Measurements from ENCODE around the gene XPO6. TPM values are rescaled to one million over a fixed set of nuclear protein-coding genes. Genes with fewer than 3 reads are reported as not detected.

XPO6 gene
- total and polyA plus RNA-seq, 2 of the 13 experiments (the other 11 are each of a cell fraction or from before 2014, with no cell fraction given) = 109 to 129 TPM

DNA sequence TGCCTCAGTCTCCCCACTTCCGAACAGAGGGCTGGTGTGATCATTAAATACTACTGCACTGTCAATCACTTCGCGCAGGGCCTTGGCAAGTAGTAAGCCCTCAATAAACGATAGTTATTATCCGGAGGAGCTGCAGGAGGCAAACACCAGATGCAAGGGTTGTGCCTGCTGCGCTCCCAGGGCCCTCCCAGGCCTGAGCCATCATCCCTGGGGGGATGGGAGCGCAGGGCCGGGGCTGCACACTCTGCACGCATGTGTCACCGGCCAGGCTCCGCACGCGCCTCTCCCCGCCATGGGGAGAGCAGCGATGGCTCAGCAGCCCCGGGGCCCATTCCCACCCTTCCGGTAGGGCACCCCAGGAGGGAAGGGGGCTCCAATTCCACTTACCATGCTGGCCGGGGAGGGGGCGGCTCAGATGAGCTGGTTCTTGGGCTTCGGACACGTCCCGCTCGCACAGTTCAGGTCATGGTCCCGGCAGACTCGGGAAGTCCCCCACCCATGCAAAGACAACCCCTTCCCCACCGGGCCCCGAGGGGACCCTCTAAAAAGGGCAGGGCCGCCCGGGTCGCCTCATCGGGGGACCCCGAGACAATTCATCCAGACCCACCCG, 681 bp downstream of the XPO6 start (continued):
- TF ChIP-seq, protein P1, sequence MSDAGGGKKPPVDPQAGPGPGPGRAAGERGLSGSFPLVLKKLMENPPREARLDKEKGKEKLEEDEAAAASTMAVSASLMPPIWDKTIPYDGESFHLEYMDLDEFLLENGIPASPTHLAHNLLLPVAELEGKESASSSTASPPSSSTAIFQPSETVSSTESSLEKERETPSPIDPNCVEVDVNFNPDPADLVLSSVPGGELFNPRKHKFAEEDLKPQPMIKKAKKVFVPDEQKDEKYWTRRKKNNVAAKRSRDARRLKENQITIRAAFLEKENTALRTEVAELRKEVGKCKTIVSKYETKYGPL (CRISPR knock-in tag; IDR thresholded peaks at IDR 0.05) = no peak
- TF ChIP-seq RFX3 (CRISPR knock-in tag; IDR thresholded peaks at IDR 0.05) = no peak
- no peak for TF ChIP-seq ZFP82 (CRISPR knock-in tag; IDR thresholded peaks at IDR 0.05; ENCODE audit: borderline replicate concordance)
- no peak for TF ChIP-seq ADNP (CRISPR knock-in tag; IDR thresholded peaks at IDR 0.05)
- TF ChIP-seq, protein P2, sequence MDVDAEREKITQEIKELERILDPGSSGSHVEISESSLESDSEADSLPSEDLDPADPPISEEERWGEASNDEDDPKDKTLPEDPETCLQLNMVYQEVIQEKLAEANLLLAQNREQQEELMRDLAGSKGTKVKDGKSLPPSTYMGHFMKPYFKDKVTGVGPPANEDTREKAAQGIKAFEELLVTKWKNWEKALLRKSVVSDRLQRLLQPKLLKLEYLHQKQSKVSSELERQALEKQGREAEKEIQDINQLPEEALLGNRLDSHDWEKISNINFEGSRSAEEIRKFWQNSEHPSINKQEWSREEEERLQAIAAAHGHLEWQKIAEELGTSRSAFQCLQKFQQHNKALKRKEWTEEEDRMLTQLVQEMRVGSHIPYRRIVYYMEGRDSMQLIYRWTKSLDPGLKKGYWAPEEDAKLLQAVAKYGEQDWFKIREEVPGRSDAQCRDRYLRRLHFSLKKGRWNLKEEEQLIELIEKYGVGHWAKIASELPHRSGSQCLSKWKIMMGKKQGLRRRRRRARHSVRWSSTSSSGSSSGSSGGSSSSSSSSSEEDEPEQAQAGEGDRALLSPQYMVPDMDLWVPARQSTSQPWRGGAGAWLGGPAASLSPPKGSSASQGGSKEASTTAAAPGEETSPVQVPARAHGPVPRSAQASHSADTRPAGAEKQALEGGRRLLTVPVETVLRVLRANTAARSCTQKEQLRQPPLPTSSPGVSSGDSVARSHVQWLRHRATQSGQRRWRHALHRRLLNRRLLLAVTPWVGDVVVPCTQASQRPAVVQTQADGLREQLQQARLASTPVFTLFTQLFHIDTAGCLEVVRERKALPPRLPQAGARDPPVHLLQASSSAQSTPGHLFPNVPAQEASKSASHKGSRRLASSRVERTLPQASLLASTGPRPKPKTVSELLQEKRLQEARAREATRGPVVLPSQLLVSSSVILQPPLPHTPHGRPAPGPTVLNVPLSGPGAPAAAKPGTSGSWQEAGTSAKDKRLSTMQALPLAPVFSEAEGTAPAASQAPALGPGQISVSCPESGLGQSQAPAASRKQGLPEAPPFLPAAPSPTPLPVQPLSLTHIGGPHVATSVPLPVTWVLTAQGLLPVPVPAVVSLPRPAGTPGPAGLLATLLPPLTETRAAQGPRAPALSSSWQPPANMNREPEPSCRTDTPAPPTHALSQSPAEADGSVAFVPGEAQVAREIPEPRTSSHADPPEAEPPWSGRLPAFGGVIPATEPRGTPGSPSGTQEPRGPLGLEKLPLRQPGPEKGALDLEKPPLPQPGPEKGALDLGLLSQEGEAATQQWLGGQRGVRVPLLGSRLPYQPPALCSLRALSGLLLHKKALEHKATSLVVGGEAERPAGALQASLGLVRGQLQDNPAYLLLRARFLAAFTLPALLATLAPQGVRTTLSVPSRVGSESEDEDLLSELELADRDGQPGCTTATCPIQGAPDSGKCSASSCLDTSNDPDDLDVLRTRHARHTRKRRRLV (CRISPR knock-in tag; IDR thresholded peaks at IDR 0.05) = no peak
- TF ChIP-seq ZNF564 (CRISPR knock-in tag; IDR thresholded peaks at IDR 0.05) = no peak
- peak; percentile 73; the same call in 1 of the 2 replicates for TF ChIP-seq ZNF616 (CRISPR knock-in tag; IDR thresholded peaks at IDR 0.05; ENCODE audit: low read depth)
- TF ChIP-seq ZNF207 (IDR thresholded peaks at IDR 0.05; ENCODE audit: borderline replicate concordance) = no peak
- TF ChIP-seq TGIF2 (CRISPR knock-in tag; IDR thresholded peaks at IDR 0.05) = peak; percentile 84
- peak; percentile 67; the same call in 1 of the 2 replicates for TF ChIP-seq SIN3A (IDR thresholded peaks at IDR 0.05; ENCODE audit: borderline replicate concordance, low read depth, low read length)
- no peak for TF ChIP-seq HIVEP1 (CRISPR knock-in tag; IDR thresholded peaks at IDR 0.05)
- no peak for TF ChIP-seq ZNF569 (CRISPR knock-in tag; IDR thresholded peaks at IDR 0.05; ENCODE audit: borderline replicate concordance)
- TF ChIP-seq NFIC (IDR thresholded peaks at IDR 0.05; ENCODE audit: low read length) = no peak
- peak; percentile 61; the same call in 1 of the 2 replicates for TF ChIP-seq CCDC6 (CRISPR knock-in tag; IDR thresholded peaks at IDR 0.05)
- TF ChIP-seq DR1 (CRISPR knock-in tag; IDR thresholded peaks at IDR 0.05) = no peak
- TF ChIP-seq DNMT1 (CRISPR knock-in tag; IDR thresholded peaks at IDR 0.05) = no peak; the same call in 1 of the 2 replicates
- TF ChIP-seq NKX3-1 (CRISPR knock-in tag; IDR thresholded peaks at IDR 0.05) = no peak
- TF ChIP-seq ZC3H13 (CRISPR knock-in tag; IDR thresholded peaks at IDR 0.05) = no peak
- no peak; the same call in 1 of the 2 replicates for TF ChIP-seq ZFY (CRISPR knock-in tag; IDR thresholded peaks at IDR 0.05)
- TF ChIP-seq KLF16 (CRISPR knock-in tag; IDR thresholded peaks at IDR 0.05) = 0 out of 4 replicates have a peak, but pooled peaks of 1 of the 2 experiments have one; percentile 38
- peak; percentile 58 for TF ChIP-seq NCOA2 (CRISPR knock-in tag; IDR thresholded peaks at IDR 0.05)
- TF ChIP-seq RFX1 (IDR thresholded peaks at IDR 0.05) = no peak
- no peak for TF ChIP-seq TOPORS (CRISPR knock-in tag; IDR thresholded peaks at IDR 0.05)
